HG03469 (cell line): ENCODE data around the gene TUBB2A.

Experiments
- ATAC-seq: cut with Tn5 transposase; IDR thresholded peaks from one replicate; pipeline ENCODE4 v1.9.1; 2021; ENCODE audit warnings: mild to moderate bottlenecking, moderate library complexity, moderate number of reproducible peaks; ENCODE audit not compliant: unreplicated experiment

The TUBB2A gene

GRCh38 chr6:3125815-3126214 lies 31.5 kb downstream of the TUBB2A start:
- no peak for ATAC-seq

GRCh38 chr6:3124667-3125066 lies 32.7 kb downstream of the TUBB2A start:
- no peak for ATAC-seq

GRCh38 chr6:3122823-3123182 lies 34.5 kb downstream of the TUBB2A start:
- ATAC-seq = no peak

- no peak for ATAC-seq
These were observed 36.6 kb downstream of the TUBB2A start for GRCh38 chr6:3120765-3121089.

DNA sequence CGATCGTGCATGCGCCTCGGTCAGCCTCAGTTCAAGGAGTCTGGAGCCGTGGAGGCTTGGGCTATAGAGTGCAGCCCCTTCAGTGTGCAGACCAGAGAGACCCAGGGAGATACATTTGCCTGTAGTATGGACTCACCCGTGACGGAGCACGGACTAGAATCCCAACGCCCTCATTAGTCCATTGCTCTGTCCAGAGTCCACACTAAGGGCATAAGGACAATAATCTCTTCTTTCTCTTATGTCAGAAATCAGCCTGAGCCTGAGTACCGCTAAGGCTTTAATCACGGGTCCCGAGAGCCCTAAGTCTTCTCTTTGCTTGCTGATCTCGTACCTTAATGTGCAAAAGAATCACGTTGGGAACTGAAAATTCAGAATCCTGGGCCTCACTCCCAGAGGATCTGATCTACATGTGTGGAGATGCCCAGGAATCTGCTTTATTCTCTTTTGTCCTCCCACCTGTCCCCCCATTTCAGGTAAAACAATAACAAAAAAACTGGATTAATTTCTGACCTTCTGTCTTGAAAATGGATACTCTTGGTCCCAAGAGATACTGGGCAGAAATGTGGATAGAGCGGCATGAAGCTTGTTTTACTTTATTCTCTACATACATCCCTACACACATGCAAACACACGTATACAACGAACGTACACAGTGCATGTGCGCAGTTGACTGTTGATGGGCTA lies 38.2 kb downstream of the TUBB2A start:
- peak; percentile 3 for ATAC-seq

DNA sequence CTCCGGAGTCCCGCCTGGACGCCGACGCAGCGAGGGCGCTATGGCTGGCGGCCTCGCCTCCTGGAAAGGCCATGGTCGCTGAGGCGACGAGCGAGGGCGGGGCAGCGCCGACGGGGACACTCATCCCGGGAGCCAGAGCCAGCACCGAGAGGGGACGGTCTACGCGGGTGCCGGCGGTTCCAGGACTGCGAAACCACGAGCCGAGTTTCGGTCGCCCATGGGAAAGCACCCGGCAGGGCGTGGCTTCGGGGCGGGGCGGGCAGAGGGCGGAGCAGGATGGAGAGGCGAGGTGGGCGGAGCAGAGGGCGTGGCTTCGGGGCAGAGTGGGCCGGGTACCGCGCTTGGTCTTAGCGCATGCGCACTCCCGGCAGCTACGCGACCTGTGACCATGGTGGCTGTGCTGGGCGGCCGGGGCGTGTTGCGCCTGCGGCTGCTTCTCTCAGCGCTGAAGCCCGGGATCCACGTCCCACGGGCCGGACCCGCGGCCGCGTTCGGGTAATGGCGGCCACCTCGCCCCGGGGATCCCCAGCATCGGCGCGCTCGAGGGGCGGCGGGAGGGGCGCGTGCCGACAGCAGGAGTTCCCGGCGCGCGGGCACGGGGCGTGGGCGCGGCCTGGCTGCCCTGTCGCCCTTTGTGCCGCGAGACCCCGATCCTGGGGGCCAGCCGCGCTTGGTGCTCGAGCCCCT lies 38.8 kb downstream of the TUBB2A start, which contains the start of gene BPHL:
BPHL (plus strand) TSS at position 359 of the 687 bp plus-strand sequence; CDS start at position 389, 30 bp downstream.
- ATAC-seq = peak; percentile 71

DNA sequence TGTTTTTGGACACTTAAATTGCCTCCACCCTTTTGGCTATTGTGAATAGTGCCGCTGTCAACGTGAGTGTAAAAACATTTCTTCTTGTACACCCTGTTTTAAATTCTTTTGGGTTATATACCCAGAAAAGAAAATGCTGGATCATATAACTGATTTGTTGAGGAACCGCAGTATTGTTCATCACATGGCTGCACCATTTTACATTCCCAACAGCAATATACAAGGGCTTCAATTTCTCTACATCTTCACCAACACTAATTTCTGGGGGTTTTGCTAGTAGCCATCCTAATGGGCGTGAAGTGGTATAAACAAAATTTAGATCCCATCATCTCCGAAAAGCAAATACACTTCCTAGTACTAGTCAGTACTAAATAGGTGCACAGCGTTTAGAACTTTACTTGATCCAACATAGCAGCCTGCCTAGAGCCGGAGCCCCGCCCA lies 39.4 kb downstream of the TUBB2A start:
- ATAC-seq = no peak

DNA sequence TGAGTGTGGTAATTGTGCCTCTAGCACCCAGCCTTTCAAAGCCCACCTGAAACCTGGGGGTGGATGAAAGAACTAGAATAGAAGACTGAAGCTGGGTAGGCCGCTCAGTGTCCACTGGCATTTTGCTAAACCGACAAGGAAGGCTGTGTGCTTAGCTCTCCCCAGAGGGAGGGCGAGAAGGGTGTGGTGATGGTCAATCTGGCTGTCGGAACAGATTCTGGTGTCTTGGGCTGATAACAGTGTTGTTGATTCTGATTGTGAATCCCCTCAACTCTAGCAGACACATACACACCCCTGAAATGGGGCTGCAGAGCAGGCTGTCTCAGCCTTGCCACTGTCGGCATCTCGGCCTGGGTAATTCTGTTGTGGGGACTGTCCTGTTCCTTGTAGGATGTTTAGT lies 43.0 kb downstream of the TUBB2A start:
- ATAC-seq = no peak

GRCh38 chr6:3109761-3110160 lies 47.6 kb downstream of the TUBB2A start:
- no peak for ATAC-seq

DNA sequence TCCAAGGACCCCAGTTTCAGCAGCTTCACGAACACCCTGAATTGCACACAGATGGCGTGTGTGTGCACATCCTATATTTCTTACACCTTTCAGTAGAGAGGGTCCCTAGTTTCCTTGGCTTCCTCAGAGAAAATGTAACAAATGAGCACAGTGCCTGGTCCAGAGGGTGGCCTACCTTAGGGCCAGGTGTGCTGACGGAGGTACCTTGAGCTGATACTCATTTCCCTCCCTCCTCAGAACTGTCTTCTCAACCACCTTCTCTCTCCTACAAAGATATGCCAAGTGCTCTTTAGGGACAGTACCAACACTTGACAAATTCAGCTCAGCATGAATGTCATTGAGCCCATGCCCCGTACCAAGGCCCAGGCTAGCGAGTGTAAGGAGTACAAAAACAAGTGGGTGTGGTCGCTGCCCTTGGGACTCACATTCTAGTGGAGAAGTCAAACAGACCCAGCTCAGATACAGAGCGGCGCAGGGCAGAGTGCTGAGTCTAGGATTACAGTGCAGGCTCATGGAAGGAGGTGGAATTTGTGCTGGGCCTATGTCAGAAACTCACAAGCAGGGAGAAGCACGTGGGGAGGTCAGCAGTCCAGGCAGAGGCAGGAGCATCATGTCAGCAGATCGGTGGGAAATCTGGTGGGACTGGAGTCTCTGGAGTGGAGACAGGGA lies 48.5 kb downstream of the TUBB2A start:
- no peak for ATAC-seq
